HepG2 (cell line): ENCODE results near the gene SYT17. TPM values are rescaled to one million over a fixed set of nuclear protein-coding genes. Genes with fewer than 3 reads are reported as not detected.
A peak's percentile ranks its signal among the peaks of the same experiment; 100 is the strongest.

Experiments used
- ATAC-seq: fragments of 200-7000 bp; cut with Tn5 transposase; 3 replicates; pipeline ENCODE4 v1.9.1; 2020; ENCODE audit warnings: mild to moderate bottlenecking, moderate library complexity
- BruUV-seq: library from RNA; stranded (reverse); fragments of 400-500 nt; replicated peaks from 2 replicates; lab custom pipeline; 2021; lab: Mats Ljungman, UMichigan
- CTCF ChIA-PET: fragments of 300-600 bp; formaldehyde crosslinking; extraction: SDS; loops from one replicate; lab custom pipeline; 2021; ENCODE audit warnings: low total read pairs, inconsistent platforms, low intra/inter-chr PET ratio; lab: Yijun Ruan, JAX
- POLR2A ChIA-PET: fragments of 350-600 bp; sonication (Branson Sonifier 250); formaldehyde crosslinking; loops from one replicate; lab custom pipeline; 2020; ENCODE audit warnings: antibody characterized with exemption, inconsistent platforms; lab: Yijun Ruan, JAX
- DNase-seq: peaks from one replicate; pipeline ENCODE4 v3.0.0-alpha.2; 2015; ENCODE audit warnings: low spot score
- FAIRE-seq: peaks from 3 replicates; lab custom pipeline; 2011; peaks lifted over from hg19 to GRCh38; lab: Jason Lieb, UNC
- H2AFZ ChIP-seq: one replicate; pipeline ENCODE4 v1.6.1; 2011; ENCODE audit warnings: low read length, inconsistent platforms
- H3K27ac ChIP-seq: fragments of 300-600 bp; 3 replicates; pipeline ENCODE4 v1.8.0; 2011; ENCODE audit warnings: mixed run types, mild to moderate bottlenecking, mixed read lengths, low read length, inconsistent platforms; ENCODE audit not compliant: insufficient read depth; ENCODE audit errors: extremely low read length
- H3K27me3 ChIP-seq, 2 experiments: fragments of 200-600 bp in 1 of 2; 2 replicates in 1 of 2; 3 replicates in 1 of 2; pipeline versions ENCODE4 v1.6.0 to v1.8.0; 2011; ENCODE audit warnings: low read length in 2 of 2, mild to moderate bottlenecking in 2 of 2, moderate library complexity in 2 of 2, inconsistent platforms in 1 of 2; ENCODE audit not compliant: insufficient read depth in 2 of 2, control insufficient read depth in 1 of 2
- H3K36me3 ChIP-seq, 2 experiments: fragments of 200-600 bp in 1 of 2; replicated peaks in 1 of 2; 2 replicates in 1 of 2; 3 replicates in 1 of 2; pipeline versions ENCODE4 v1.5.1 to v1.8.0; 2011; ENCODE audit warnings: low read length in 2 of 2, inconsistent platforms in 1 of 2; ENCODE audit not compliant: insufficient read depth in 2 of 2, control insufficient read depth in 1 of 2
- H3K4me1 ChIP-seq: 2 replicates; pipeline ENCODE4 v1.5.1; 2012; ENCODE audit warnings: low read length, inconsistent platforms; ENCODE audit not compliant: insufficient read depth
- H3K4me2 ChIP-seq: 2 replicates; pipeline ENCODE4 v1.6.0; 2011; ENCODE audit warnings: low read depth, low read length, inconsistent platforms
- H3K4me3 ChIP-seq, 3 experiments: fragments of 200-600 bp in 1 of 3; sonication (generic), shearing (Covaris generic) in 1 of 3; replicated peaks in 1 of 3; 2 replicates each; pipeline ENCODE4 v1.5.1; 2011 to 2016; ENCODE audit warnings: low read length in 3 of 3, inconsistent platforms in 2 of 3, low read depth in 2 of 3, mild to moderate bottlenecking in 2 of 3, control low read depth in 1 of 3, mixed read lengths in 1 of 3; ENCODE audit not compliant: insufficient read depth in 1 of 3
- H3K79me2 ChIP-seq: one replicate; pipeline ENCODE4 v1.6.1; 2011; ENCODE audit warnings: low read length, inconsistent platforms; ENCODE audit not compliant: insufficient read depth
- H3K9ac ChIP-seq: 2 replicates; pipeline ENCODE4 v1.6.0; 2011; ENCODE audit warnings: mild to moderate bottlenecking, low read depth, low read length, inconsistent platforms; ENCODE audit not compliant: insufficient read depth
- H3K9me3 ChIP-seq: 2 replicates; pipeline ENCODE4 v1.5.1; 2012; ENCODE audit warnings: mild to moderate bottlenecking, low read length
- H4K20me1 ChIP-seq: 2 replicates; pipeline ENCODE4 v1.6.0; 2011; ENCODE audit warnings: inconsistent platforms, mild to moderate bottlenecking, low read length, moderate library complexity; ENCODE audit not compliant: insufficient read depth
- CREB1 ChIP-seq, 2 experiments: fragments of 450-650 bp in 1 of 2; IDR thresholded peaks; 2 replicates each; pipeline ENCODE4 v1.6.1; 2016 to 2017; ENCODE audit warnings: control low read depth in 1 of 2, mild to moderate bottlenecking in 1 of 2, missing compliant biosample characterization in 1 of 2, missing genetic modification characterization in 1 of 2
- MAFF ChIP-seq: IDR thresholded peaks from 2 replicates; pipeline ENCODE4 v1.6.1; 2011; ENCODE audit warnings: low read depth, low read length, improper control_type of control experiment
- MAFK ChIP-seq, 2 experiments: IDR thresholded peaks in 1 of 2; conservative IDR thresholded peaks in 1 of 2; 2 replicates each; pipeline ENCODE4 v1.6.1; 2011; ENCODE audit warnings: improper control_type of control experiment in 2 of 2, low read length in 2 of 2
- NFE2L2 ChIP-seq: fragments of 150-350 bp; IDR thresholded peaks from 2 replicates; pipeline ENCODE4 v1.6.1; 2014; ENCODE audit warnings: low read length
- ONECUT2 ChIP-seq: sonication (generic); formaldehyde crosslinking; IDR thresholded peaks from 2 replicates; pipeline ENCODE4 v1.4.0; 2020; ENCODE audit warnings: missing genetic modification reagents
- SMAD9 ChIP-seq: sonication (generic); formaldehyde crosslinking; IDR thresholded peaks from 2 replicates; pipeline ENCODE4 v1.5.1; 2020; ENCODE audit warnings: mild to moderate bottlenecking, missing genetic modification reagents
- ZSCAN20 ChIP-seq: sonication (generic); formaldehyde crosslinking; IDR thresholded peaks from 2 replicates; pipeline ENCODE4 v1.4.0; 2020; ENCODE audit warnings: missing genetic modification reagents, mild to moderate bottlenecking, borderline replicate concordance
- WGBS: methylation state at CpG from one replicate; pipeline ENCODE4 v1.1.6; 2017; ENCODE audit warnings: low lambda C conversion rate; 5-methylcytosine and 5-hydroxymethylcytosine counted together
- in situ Hi-C: cut with HindIII; loops from 2 replicates; pipeline ENCODE4 v1.10.0; 2017; ENCODE audit warnings: low pct_unique_long_range_greater_than_20kb; ENCODE audit not compliant: extremely low pct_ligation_motif_present
- intact Hi-C: fragments of 100-400 bp; cut with micrococcal nuclease; formaldehyde crosslinking; loops from one replicate; pipeline ENCODE4 v1.10.0; 2022; ENCODE audit not compliant: unreplicated experiment
- polyA plus RNA-seq, 8 experiments: library from polyadenylated mRNA; depleted of rRNA in 3 of 8; stranded (reverse) in 7 of 8; unstranded in 1 of 8; fragments of >200 nt; fragmentation: Illumina TruSeq in 4 of 8; extraction: Trizol in 4 of 8; gene quantifications; 2 replicates each; pipeline versions ENCODE4 v1.2.1 to v1.2.3, GENCODE V29; 2011 to 2016; ENCODE audit warnings: low read depth in 4 of 8, missing spikeins in 1 of 8, mixed read lengths in 1 of 8; ENCODE audit not compliant: insufficient read depth in 1 of 8
- total RNA-seq, 5 experiments: library from RNA; depleted of rRNA; stranded (reverse); fragments of >200 nt; fragmentation: Illumina TruSeq; extraction: Trizol; gene quantifications; 2 replicates each; pipeline ENCODE4 v1.2.3, GENCODE V29; 2016; ENCODE audit warnings: low read depth in 1 of 5
- TF ChIP-seq, protein P1 (sequence below), 2 experiments: fragments of 450-650 bp in 1 of 2; sonication (generic) in 1 of 2; formaldehyde crosslinking in 1 of 2; IDR thresholded peaks; 2 replicates each; pipeline versions ENCODE4 v1.6.1 to v1.8.0; 2016 to 2022; ENCODE audit warnings: antibody characterized with exemption in 1 of 2, mild to moderate bottlenecking in 1 of 2, missing genetic modification reagents in 1 of 2

Gene SYT17
- total and polyA plus RNA-seq, 2 of the 13 experiments (the other 11 are each of a cell fraction or from before 2014, with no cell fraction given), result 0.44 TPM; not detected in 1

DNA sequence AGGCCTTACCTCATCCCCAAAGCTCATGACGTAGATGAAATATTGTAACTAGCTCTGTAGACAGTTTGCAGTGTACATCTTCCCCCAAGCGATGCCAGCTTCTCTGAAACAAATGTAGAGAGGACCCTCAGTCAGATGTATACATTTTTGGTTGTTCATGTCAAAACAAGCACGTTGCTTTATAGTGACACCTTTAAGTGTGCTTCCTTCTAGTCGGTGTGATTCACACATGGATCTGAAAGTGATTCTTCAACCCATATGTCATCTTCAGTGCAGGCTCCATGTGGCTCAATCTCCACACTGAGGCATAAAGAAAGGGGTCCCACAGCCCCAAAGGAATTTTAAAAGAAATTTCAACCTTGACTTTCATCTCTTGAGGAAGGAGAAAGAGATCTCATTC is 86.6 kb downstream of the SYT17 start:
- Histone ChIP-seq H3K9ac (no peak overlapping the region), H3K4me2 (no peak overlapping the region), H3K27me3 (peaks cover 0 to 25% of the 10 kb centered on the region in 2 experiments; a peak in 2 of 5 replicates), H3K36me3 (no peaks in the 10 kb centered on the region), H3K27ac (no peak overlapping the region), H2AFZ (no peak overlapping the region), H3K9me3 (no peaks in the 10 kb centered on the region), H4K20me1 (no peaks in the 10 kb centered on the region), H3K4me3 (no peak overlapping the region), H3K79me2 (no peaks in the 10 kb centered on the region), H3K4me1 (no peaks in the 10 kb centered on the region)
- BruUV-seq, result no TSS peak
- TF ChIP-seq ONECUT2 (CRISPR knock-in tag) (no peak), CREB1 (IDR thresholded peaks at IDR 0.05) (0 out of 2 replicates have a peak, but pooled peaks have one; percentile 54), CREB1 (CRISPR knock-in tag; IDR thresholded peaks at IDR 0.05) (no peak)
- CTCF ChIA-PET, result no interaction called here
- DNase-seq, result no peak
- WGBS, result 7% methylated on average over 4 of the region's 4 CpGs
- in situ Hi-C loops (no loop called here), intact Hi-C loops (no loop called here)
- POLR2A ChIA-PET, result no interaction called here
- no peak for FAIRE-seq
- ATAC-seq, result no peak

GRCh38 chr16:19264123-19264673 is 96.2 kb downstream of the SYT17 start:
- no peak overlapping the region for H3K4me2 ChIP-seq
- H2AFZ ChIP-seq, result no peak overlapping the region
- FAIRE-seq (no peak), DNase-seq (no peak), ATAC-seq (no peak)
- POLR2A ChIA-PET, result no interaction called here
- H3K36me3 ChIP-seq, result no peaks in the 10 kb centered on the region
- BruUV-seq, result no TSS peak
- no peaks in the 10 kb centered on the region for H3K79me2 ChIP-seq
- CTCF ChIA-PET, result no interaction called here
- H3K4me3 ChIP-seq, result no peak overlapping the region
- H3K9ac ChIP-seq, result no peak overlapping the region
- no peaks in the 10 kb centered on the region for H3K4me1 ChIP-seq
- WGBS, result 8% methylated on average over 4 of the region's 4 CpGs
- TF ChIP-seq NFE2L2 (peak; percentile 91), SMAD9 (CRISPR knock-in tag) (no peak), ZSCAN20 (CRISPR knock-in tag) (no peak), MAFK (conservative IDR thresholded peaks at IDR 0.05 in 1 of 2, IDR thresholded peaks at IDR 0.05 in 1 of 2; ENCODE audit: low read length in 2 of 2) (peak; percentile 99), MAFF (peak; percentile 99)
- TF ChIP-seq, protein P1, sequence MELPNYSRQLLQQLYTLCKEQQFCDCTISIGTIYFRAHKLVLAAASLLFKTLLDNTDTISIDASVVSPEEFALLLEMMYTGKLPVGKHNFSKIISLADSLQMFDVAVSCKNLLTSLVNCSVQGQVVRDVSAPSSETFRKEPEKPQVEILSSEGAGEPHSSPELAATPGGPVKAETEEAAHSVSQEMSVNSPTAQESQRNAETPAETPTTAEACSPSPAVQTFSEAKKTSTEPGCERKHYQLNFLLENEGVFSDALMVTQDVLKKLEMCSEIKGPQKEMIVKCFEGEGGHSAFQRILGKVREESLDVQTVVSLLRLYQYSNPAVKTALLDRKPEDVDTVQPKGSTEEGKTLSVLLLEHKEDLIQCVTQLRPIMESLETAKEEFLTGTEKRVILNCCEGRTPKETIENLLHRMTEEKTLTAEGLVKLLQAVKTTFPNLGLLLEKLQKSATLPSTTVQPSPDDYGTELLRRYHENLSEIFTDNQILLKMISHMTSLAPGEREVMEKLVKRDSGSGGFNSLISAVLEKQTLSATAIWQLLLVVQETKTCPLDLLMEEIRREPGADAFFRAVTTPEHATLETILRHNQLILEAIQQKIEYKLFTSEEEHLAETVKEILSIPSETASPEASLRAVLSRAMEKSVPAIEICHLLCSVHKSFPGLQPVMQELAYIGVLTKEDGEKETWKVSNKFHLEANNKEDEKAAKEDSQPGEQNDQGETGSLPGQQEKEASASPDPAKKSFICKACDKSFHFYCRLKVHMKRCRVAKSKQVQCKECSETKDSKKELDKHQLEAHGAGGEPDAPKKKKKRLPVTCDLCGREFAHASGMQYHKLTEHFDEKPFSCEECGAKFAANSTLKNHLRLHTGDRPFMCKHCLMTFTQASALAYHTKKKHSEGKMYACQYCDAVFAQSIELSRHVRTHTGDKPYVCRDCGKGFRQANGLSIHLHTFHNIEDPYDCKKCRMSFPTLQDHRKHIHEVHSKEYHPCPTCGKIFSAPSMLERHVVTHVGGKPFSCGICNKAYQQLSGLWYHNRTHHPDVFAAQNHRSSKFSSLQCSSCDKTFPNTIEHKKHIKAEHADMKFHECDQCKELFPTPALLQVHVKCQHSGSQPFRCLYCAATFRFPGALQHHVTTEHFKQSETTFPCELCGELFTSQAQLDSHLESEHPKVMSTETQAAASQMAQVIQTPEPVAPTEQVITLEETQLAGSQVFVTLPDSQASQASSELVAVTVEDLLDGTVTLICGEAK (IDR thresholded peaks at IDR 0.05), result peak; percentile 45
- TF ChIP-seq, protein P1 (CRISPR knock-in tag; IDR thresholded peaks at IDR 0.05), result peak; percentile 52; the same call in 1 of the 2 replicates
- intact Hi-C loops, result no loop called here
- in situ Hi-C loops, result no loop called here
- no peak overlapping the region for H3K27ac ChIP-seq
- no peaks in the 10 kb centered on the region for H4K20me1 ChIP-seq
- 0 out of 5 replicates have a peak, but pooled peaks cover 0 to 18% of the 10 kb centered on the region in 2 experiments for H3K27me3 ChIP-seq
- 0 out of 2 replicates have a peak, but pooled peaks cover 5% of the 10 kb centered on the region for H3K9me3 ChIP-seq
